ENCODE measurements around the gene GALNT17. TPM values are rescaled to one million over a fixed set of nuclear protein-coding genes. Genes with fewer than 3 reads are reported as not detected.

GALNT17 gene
- total RNA-seq, 1 donor: 0.36 TPM

DNA sequence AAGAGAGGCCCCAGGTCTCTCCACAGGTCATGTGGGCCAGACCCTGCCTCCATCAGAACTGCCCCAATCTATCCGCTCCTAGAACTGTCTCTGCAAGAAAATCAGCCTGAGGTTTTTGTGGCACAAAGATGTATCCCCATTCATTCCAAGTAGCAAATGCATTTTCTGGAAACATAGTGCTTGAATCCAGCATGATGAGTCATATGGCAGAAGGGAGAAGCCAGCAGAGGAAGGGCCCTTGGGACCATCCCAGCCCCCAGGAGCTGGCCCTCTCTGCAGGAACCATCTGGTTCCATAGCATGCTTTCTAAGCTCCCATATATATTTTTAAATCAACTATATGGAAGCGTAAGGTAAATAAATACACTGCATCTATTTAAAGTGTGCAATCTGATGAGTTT is 563.2 kb downstream of the GALNT17 start:
- TF ChIP-seq, protein P1, sequence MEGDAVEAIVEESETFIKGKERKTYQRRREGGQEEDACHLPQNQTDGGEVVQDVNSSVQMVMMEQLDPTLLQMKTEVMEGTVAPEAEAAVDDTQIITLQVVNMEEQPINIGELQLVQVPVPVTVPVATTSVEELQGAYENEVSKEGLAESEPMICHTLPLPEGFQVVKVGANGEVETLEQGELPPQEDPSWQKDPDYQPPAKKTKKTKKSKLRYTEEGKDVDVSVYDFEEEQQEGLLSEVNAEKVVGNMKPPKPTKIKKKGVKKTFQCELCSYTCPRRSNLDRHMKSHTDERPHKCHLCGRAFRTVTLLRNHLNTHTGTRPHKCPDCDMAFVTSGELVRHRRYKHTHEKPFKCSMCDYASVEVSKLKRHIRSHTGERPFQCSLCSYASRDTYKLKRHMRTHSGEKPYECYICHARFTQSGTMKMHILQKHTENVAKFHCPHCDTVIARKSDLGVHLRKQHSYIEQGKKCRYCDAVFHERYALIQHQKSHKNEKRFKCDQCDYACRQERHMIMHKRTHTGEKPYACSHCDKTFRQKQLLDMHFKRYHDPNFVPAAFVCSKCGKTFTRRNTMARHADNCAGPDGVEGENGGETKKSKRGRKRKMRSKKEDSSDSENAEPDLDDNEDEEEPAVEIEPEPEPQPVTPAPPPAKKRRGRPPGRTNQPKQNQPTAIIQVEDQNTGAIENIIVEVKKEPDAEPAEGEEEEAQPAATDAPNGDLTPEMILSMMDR (IDR thresholded peaks at IDR 0.05; ENCODE audit: extremely low read depth, low read depth, low read length): no peak
- H3K79me2 ChIP-seq (ENCODE audit: insufficient read depth, low read length): no peaks in the 10 kb centered on the region
- no peaks in the 10 kb centered on the region for H3K27me3 ChIP-seq (ENCODE audit: insufficient read depth, low read length)
- no peak overlapping the region for H3K27ac ChIP-seq (ENCODE audit: low read depth, low read length)
- no peak for DNase-seq (ENCODE audit: insufficient read length, low spot score, missing footprints)
- H4K20me1 ChIP-seq (ENCODE audit: insufficient read depth, low read length): no peaks in the 10 kb centered on the region
- no peak overlapping the region for H3K4me2 ChIP-seq (ENCODE audit: insufficient read depth, low read length)
- no peak overlapping the region for H3K4me3 ChIP-seq (ENCODE audit: insufficient read depth, low read length)
- no peaks in the 10 kb centered on the region for H3K36me3 ChIP-seq (ENCODE audit: insufficient read depth, low read length)
- no peaks in the 10 kb centered on the region for H3K4me1 ChIP-seq (ENCODE audit: insufficient read depth, low read length)
- H3K9me3 ChIP-seq (ENCODE audit: low read depth, low read length): no peaks in the 10 kb centered on the region
- H2AFZ ChIP-seq (ENCODE audit: low read length): no peak overlapping the region

DNA sequence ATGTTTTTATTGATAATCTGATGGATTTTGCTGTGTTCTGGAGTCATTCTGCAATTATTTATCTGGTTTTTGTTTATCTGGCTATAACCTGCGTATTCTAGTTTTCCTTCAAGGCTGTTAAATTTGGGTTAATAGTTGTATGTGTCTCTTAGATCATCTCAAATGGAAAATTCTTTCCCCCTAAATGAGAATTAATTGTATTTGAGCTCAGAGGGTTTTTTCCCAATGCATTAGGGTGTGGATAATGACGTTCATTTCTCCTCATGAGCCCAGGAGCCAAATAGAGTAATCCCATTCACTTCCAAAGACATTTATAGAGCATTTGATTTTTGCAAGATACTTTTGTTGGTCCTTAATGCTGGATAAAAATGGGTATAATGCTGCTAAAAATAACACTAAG is 564.6 kb downstream of the GALNT17 start:
- H2AFZ ChIP-seq (ENCODE audit: low read length): no peak overlapping the region
- no peaks in the 10 kb centered on the region for H3K9me3 ChIP-seq (ENCODE audit: low read depth, low read length)
- no peak for DNase-seq (ENCODE audit: insufficient read length, low spot score, missing footprints)
- no peak overlapping the region for H3K4me2 ChIP-seq (ENCODE audit: insufficient read depth, low read length)
- H3K27ac ChIP-seq (ENCODE audit: low read depth, low read length): no peak overlapping the region
- no peaks in the 10 kb centered on the region for H3K4me1 ChIP-seq (ENCODE audit: insufficient read depth, low read length)
- no peaks in the 10 kb centered on the region for H3K79me2 ChIP-seq (ENCODE audit: insufficient read depth, low read length)
- H3K36me3 ChIP-seq (ENCODE audit: insufficient read depth, low read length): no peaks in the 10 kb centered on the region
- no peaks in the 10 kb centered on the region for H4K20me1 ChIP-seq (ENCODE audit: insufficient read depth, low read length)
- H3K27me3 ChIP-seq (ENCODE audit: insufficient read depth, low read length): no peaks in the 10 kb centered on the region
- no peak overlapping the region for H3K4me3 ChIP-seq (ENCODE audit: insufficient read depth, low read length)
- TF ChIP-seq, protein P1 (IDR thresholded peaks at IDR 0.05; ENCODE audit: extremely low read depth, low read depth, low read length): no peak

DNA sequence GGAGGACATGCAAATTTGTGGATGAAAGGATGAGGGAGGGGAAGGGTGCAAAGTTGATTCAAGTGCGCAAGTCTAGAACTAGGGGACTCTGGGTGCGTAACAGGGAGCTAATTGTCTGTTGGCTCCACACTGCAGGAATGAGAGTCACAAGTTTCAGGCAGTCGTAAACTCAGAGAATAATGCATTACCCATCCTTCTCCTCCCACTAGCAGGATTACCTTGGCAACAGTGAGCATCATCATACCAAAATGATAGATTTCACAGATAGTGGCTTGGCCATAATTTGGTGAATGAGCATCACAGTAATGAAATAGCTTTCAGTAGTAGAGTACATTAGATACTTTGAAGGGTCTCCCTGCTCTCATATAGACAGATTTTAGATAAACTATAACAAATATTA is 565.5 kb downstream of the GALNT17 start:
- TF ChIP-seq, protein P1 (IDR thresholded peaks at IDR 0.05; ENCODE audit: extremely low read depth, low read depth, low read length): no peak
- H3K27me3 ChIP-seq (ENCODE audit: insufficient read depth, low read length): no peaks in the 10 kb centered on the region
- no peak overlapping the region for H3K27ac ChIP-seq (ENCODE audit: low read depth, low read length)
- no peak overlapping the region for H3K4me3 ChIP-seq (ENCODE audit: insufficient read depth, low read length)
- H4K20me1 ChIP-seq (ENCODE audit: insufficient read depth, low read length): no peaks in the 10 kb centered on the region
- no peak for DNase-seq (ENCODE audit: insufficient read length, low spot score, missing footprints)
- H2AFZ ChIP-seq (ENCODE audit: low read length): no peak overlapping the region
- no peak overlapping the region for H3K4me2 ChIP-seq (ENCODE audit: insufficient read depth, low read length)
- no peaks in the 10 kb centered on the region for H3K79me2 ChIP-seq (ENCODE audit: insufficient read depth, low read length)
- no peaks in the 10 kb centered on the region for H3K36me3 ChIP-seq (ENCODE audit: insufficient read depth, low read length)
- no peaks in the 10 kb centered on the region for H3K4me1 ChIP-seq (ENCODE audit: insufficient read depth, low read length)
- no peaks in the 10 kb centered on the region for H3K9me3 ChIP-seq (ENCODE audit: low read depth, low read length)

DNA sequence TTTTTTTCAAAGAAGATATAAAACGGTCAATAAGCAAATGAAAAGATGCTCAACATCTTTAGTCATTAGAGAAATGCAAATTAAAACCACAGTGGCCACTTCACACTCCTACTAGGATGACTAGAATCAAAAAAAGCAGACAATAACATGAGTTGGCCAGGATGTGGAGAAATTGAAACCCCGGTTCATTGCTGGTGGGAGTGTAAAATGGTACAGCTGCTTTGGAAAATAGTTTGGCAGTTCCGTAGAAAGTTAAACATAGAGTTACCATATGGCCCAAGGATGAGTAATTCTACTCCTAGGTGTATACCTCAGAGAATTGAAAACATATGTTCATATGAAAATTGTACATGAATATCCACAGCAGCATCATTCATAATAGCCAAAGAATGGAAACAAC is 573.3 kb downstream of the GALNT17 start:
- no peak overlapping the region for H3K4me2 ChIP-seq (ENCODE audit: insufficient read depth, low read length)
- no peak overlapping the region for H3K27ac ChIP-seq (ENCODE audit: low read depth, low read length)
- no peaks in the 10 kb centered on the region for H3K79me2 ChIP-seq (ENCODE audit: insufficient read depth, low read length)
- no peaks in the 10 kb centered on the region for H4K20me1 ChIP-seq (ENCODE audit: insufficient read depth, low read length)
- no peaks in the 10 kb centered on the region for H3K9me3 ChIP-seq (ENCODE audit: low read depth, low read length)
- no peaks in the 10 kb centered on the region for H3K4me1 ChIP-seq (ENCODE audit: insufficient read depth, low read length)
- no peaks in the 10 kb centered on the region for H3K27me3 ChIP-seq (ENCODE audit: insufficient read depth, low read length)
- no peak overlapping the region for H2AFZ ChIP-seq (ENCODE audit: low read length)
- no peaks in the 10 kb centered on the region for H3K36me3 ChIP-seq (ENCODE audit: insufficient read depth, low read length)
- DNase-seq (ENCODE audit: insufficient read length, low spot score, missing footprints): no peak
- no peak overlapping the region for H3K4me3 ChIP-seq (ENCODE audit: insufficient read depth, low read length)
- TF ChIP-seq, protein P1 (IDR thresholded peaks at IDR 0.05; ENCODE audit: extremely low read depth, low read depth, low read length): no peak
